SU-DHL-6 (cell line): Measurements from ENCODE around the gene FXYD2.

Source experiments
- CTCF ChIP-seq: fragments of 200-600 bp; sonication (generic); IDR thresholded peaks from one replicate; pipeline ENCODE4 v1.5.1; 2017; ENCODE audit warnings: antibody characterized with exemption, mild to moderate bottlenecking, low read length, moderate library complexity; ENCODE audit not compliant: insufficient read depth, poor library complexity, severe bottlenecking
- EZH2phosphoT487 ChIP-seq: fragments of 200-600 bp; sonication (generic), shearing (Covaris generic); conservative IDR thresholded peaks from 2 replicates; pipeline ENCODE4 v1.6.1; 2018; ENCODE audit warnings: mild to moderate bottlenecking, antibody characterized with exemption, low read length, moderate library complexity, mixed read lengths

- TF ChIP-seq EZH2phosphoT487 (no peak), CTCF (no peak)
These were observed 52.7 kb downstream of the FXYD2 start for GRCh38 chr11:117771841-117772240.
